Mammary microvascular endothelial cell (primary cell): ENCODE measurements around the gene JUNB. TPM values are rescaled to one million over a fixed set of nuclear protein-coding genes. Genes with fewer than 3 reads are reported as not detected.

Experiments
- total RNA-seq: library from RNA; depleted of rRNA; stranded (reverse); fragments of >200 nt; gene quantifications from 2 replicates; pipeline ENCODE4 v1.2.3, GENCODE V29; 2015

JUNB gene
- 64.7 and 67.1 TPM in 2 replicates for total RNA-seq

DNA sequence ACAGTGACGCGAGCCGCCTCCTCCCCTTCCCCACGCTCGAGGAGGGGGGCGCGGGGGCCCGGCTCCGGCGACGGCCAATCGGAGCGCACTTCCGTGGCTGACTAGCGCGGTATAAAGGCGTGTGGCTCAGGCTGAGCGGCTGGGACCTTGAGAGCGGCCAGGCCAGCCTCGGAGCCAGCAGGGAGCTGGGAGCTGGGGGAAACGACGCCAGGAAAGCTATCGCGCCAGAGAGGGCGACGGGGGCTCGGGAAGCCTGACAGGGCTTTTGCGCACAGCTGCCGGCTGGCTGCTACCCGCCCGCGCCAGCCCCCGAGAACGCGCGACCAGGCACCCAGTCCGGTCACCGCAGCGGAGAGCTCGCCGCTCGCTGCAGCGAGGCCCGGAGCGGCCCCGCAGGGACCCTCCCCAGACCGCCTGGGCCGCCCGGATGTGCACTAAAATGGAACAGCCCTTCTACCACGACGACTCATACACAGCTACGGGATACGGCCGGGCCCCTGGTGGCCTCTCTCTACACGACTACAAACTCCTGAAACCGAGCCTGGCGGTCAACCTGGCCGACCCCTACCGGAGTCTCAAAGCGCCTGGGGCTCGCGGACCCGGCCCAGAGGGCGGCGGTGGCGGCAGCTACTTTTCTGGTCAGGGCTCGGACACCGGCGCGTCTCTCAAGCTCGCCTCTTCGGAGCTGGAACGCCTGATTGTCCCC is at the start of gene JUNB:
JUNB (plus strand) TSS at position 142 of the 706 bp plus-strand sequence; CDS start at position 428, 286 bp downstream.

DNA sequence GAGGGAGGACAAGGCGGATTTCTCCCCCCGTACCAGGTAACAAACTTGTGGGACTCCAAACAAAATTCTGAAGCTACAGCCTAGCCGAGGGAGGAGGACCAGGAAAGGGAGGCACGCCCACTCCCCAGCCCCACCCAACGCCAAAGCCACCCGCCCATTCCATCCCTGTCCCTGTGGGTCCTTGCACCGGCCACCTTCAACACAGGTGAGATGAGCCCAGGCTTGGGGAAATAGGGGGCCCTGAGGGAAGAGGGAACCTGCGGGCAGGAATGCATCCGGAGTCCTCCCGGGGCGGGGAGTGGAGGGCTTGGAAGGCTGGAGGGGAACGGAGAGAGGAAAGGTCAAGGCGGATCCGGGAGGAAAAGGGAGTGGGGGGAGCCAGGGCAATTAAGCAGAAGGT is 39.7 kb upstream of the JUNB start, which contains the start of gene BEST2:
BEST2 (plus strand) TSS at position 157 of the 400 bp plus-strand sequence. CDS start 802 bp downstream, outside the sequence.

DNA sequence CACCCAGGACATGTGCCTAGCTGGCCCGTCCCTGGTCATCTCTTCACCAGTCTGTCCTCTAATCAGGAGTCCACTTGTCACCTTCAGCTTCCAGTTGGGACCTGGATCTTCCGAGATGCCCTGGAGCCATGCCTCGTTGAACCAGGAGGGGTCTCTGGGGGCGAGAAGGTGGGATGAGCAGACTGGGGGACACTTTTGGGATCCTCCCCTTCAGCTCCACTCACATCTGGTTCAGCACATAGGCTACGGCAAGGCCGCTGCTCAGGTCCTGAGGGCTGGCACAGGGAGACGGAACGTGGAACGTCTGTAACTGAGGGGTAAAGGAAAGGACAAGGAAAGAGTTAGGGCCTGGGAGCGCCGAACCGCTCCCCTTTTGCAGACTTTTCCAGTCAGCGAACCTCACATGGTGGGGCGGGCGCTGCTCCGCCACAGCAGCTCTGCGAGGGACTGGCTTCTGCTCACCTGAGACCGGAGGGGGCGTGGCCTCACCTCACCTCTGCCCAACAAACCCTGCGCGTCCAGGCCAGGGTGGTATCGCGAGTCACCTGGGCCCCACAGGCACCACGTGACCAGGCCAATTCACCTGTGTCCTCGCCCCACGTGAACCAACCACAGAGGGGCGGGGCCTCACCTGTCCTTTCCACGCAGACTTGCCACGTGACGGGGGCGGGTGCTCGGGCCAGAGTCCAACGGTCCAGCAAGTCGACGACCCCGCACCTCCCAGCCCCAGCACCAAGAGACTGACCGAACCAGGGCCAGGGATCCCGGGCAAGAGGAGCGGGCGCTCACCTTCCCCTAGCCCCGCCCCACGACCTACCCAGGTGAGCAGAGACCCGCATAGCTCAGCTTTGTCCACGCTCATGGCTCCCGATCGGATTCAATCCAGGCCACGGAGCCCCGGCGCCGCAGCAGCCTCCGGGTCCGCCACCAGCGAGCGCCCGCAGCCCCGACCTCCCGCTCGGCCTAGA is 16.4 kb upstream of the JUNB start, which contains the start of gene HOOK2:
HOOK2 (minus strand) TSS at position 965 of the 968 bp plus-strand sequence; CDS start at position 862, 103 bp downstream.

DNA sequence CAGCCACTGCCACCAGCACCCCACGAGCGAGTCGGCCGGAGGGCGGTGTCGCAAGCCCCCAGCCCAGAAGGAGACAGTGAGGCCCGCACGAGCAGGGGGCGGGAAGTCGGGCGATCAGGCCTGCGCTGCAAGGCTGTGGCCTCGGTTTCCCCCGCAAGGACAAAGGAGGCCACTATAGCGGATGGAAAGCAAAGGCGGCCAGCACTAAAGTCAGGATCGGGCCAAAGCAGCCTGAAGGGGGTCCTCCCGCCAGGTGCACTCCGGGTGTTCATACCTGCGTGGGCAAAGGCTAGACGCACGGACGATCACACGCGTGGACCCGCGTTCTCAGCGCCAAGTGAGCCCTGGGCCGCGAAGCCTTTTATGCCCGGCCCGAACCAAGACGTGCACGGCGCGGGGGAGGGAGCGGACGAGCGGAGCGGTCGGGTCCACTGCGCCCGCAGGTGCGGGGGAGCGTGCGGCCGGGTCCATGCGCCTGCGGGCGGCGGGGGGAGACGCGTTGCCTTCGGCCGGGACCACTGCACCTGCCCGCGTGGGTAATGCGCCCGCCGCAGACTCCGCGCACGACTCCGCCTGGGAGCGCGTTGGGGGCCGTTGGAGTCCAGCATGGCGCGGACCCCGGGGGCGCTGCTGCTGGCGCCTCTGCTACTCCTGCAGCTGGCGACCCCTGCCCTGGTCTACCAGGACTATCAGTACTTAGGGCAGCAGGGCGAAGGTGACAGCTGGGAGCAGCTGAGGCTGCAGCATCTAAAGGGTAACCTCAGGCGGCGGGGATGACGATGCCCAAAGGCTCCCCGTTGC is 10.4 kb downstream of the JUNB start, which contains the start of the genes PRDX2 and THSD8:
PRDX2 (minus strand) TSS at position 335 of the 801 bp plus-strand sequence. CDS start 539 bp downstream, outside the sequence.
THSD8 (plus strand) TSS at position 604 of the 801 bp plus-strand sequence; CDS start at position 607, 3 bp downstream.

DNA sequence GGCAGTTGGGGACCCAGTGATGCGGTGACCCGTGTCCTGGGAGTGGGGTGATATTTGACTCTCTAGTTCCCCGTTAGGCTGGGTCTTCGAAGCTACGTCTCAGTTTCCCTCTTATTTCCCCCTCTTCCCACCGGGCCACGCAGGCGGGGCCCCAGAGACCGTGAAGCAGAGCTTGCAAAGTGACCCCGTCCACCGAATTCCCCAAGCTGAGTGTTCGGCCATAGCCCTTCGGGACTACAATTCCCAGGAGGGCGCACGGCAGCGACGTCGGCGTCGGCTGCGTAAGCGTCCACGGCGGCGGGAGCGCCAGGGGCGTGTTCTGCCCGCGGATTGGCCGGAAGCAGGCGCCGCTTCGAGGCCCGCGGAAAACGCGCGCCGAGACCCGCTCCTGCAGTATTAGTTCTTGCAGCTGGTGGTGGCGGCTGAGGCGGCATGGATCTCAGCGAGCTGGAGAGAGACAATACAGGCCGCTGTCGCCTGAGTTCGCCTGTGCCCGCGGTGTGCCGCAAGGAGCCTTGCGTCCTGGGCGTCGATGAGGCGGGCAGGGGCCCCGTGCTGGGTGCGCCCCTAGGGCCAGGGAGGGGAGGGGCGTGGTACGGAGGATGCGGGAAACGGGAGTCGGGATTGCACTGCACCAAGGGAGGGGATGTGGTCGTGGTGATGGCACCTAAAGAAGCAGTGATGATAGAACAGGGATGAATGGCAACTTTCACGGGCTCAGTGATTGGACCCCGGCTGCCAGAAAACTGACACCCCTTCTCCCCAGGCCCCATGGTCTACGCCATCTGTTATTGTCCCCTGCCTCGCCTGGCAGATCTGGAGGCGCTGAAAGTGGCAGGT is 15.2 kb downstream of the JUNB start, which contains the start of gene RNASEH2A:
RNASEH2A (plus strand) TSS at position 343 of the 840 bp plus-strand sequence; CDS start at position 433, 90 bp downstream.

DNA sequence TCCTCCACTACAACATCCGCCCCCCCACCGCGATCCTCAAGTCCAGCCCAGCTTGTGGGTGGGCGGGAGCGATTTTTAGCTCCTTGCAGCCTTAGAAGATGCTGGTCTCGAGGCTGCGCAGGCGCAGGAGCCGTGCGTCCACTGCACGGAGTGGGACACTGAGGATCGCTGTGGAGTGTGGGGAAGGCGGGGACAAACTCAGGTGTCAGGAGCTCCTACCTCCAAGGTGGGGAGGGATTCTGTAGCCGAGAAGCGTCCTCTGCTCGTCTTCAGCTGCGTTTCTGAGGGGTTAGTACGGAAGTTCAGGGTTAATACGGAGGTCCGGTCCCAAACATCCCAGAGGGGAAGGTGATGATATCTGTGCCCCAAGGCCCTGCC is 43.3 kb downstream of the JUNB start, which contains the start of gene RTBDN:
RTBDN (minus strand) TSS at position 14 of the 378 bp plus-strand sequence. CDS start 4,600 bp downstream, outside the sequence.

DNA sequence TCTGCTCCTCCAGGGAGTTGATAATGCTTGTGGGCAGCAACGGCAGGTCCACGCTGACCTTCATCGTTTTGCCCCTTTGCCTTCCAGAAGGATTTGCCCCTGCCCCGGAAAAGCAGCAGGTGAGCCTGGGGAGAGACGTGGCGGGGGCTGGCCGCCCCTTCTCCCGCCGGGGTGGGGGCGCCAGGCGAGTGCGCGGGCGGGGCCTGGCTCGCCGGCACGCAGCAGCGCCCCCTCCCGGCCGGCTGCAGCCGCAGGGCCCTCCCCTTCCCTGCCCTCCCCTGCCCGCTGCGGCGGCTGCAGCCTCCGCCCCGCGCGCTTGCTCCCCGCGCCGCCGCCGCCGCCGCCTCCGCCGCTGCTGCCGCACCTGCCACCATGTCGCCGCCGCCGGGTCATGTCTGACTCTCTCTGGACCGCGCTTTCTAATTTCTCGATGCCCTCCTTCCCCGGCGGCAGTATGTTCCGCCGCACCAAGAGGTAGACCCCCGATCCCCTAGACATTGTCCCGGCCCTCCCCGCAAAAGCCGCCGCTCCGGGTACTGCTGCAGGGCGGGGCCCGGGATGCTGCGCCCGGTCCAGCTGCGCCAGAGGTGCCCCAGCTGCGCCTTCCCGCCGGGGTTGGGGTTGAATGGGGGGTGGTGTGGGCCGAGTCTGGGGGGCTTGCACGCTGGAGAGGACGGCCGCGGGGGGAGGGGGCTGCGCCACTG is 47.0 kb downstream of the JUNB start, which contains the start of gene MAST1:
MAST1 (plus strand) TSS at position 334 of the 704 bp plus-strand sequence; CDS start at position 392, 58 bp downstream.

Other genes starting within 250 kb of the JUNB start
- 3.8 and 4.0 TPM in 2 replicates for gene ZNF564, start 240.0 kb upstream of the JUNB start, total RNA-seq
- gene ZNF490, start 180.7 kb upstream of the JUNB start, total RNA-seq = 4.5 and 8.0 TPM in 2 replicates
- 9.2 and 17.8 TPM in 2 replicates for gene ZNF791, start 180.6 kb upstream of the JUNB start, total RNA-seq
- gene MAN2B1, start 124.7 kb upstream of the JUNB start, total RNA-seq = 54.9 and 120 TPM in 2 replicates
- gene WDR83, start 124.7 kb upstream of the JUNB start, total RNA-seq = 8.2 and 15.2 TPM in 2 replicates
- gene DHPS, start 109.6 kb upstream of the JUNB start, total RNA-seq = 75.2 and 80.9 TPM in 2 replicates
- gene GNG14, start 103.5 kb upstream of the JUNB start, total RNA-seq = not detected in 2 replicates
- 11.2 and 12.2 TPM in 2 replicates for gene FBXW9, start 94.9 kb upstream of the JUNB start, total RNA-seq
- gene TNPO2, start 67.6 kb upstream of the JUNB start, total RNA-seq = 15.9 and 22.0 TPM in 2 replicates
- gene TRIR, start 56.8 kb upstream of the JUNB start, total RNA-seq = 357 and 460 TPM in 2 replicates
- gene GET3, start 54.0 kb upstream of the JUNB start, total RNA-seq = 101 and 128 TPM in 2 replicates
- gene BEST2, start 39.7 kb upstream of the JUNB start, total RNA-seq = not detected in 2 replicates
- gene HOOK2, start 15.9 kb upstream of the JUNB start, total RNA-seq = 7.1 and 9.2 TPM in 2 replicates
- 201 and 211 TPM in 2 replicates for gene PRDX2, start 10.3 kb downstream of the JUNB start, total RNA-seq
- gene THSD8, start 10.6 kb downstream of the JUNB start, total RNA-seq = not detected in 2 replicates
- 36.4 and 46.4 TPM in 2 replicates for gene RNASEH2A, start 15.1 kb downstream of the JUNB start, total RNA-seq
- not detected in 2 replicates for gene RTBDN, start 43.1 kb downstream of the JUNB start, total RNA-seq
- gene MAST1, start 47.0 kb downstream of the JUNB start, total RNA-seq = 2.6 TPM in 1 of 2 replicates, not detected in the other
- gene DNASE2, start 90.0 kb downstream of the JUNB start, total RNA-seq = 36.9 and 41.3 TPM in 2 replicates
- not detected in 2 replicates for gene KLF1, start 95.7 kb downstream of the JUNB start, total RNA-seq
- gene GCDH, start 99.7 kb downstream of the JUNB start, total RNA-seq = 32.0 and 42.9 TPM in 2 replicates
- 0.13 and 0.64 TPM in 2 replicates for gene SYCE2, start 127.8 kb downstream of the JUNB start, total RNA-seq
- 91.5 and 95.4 TPM in 2 replicates for gene FARSA, start 142.2 kb downstream of the JUNB start, total RNA-seq
- gene CALR, start 147.1 kb downstream of the JUNB start, total RNA-seq = 1,347 and 1,380 TPM in 2 replicates
- 151 and 158 TPM in 2 replicates for gene RAD23A, start 154.4 kb downstream of the JUNB start, total RNA-seq
- 70.1 and 88.1 TPM in 2 replicates for gene GADD45GIP1, start 165.7 kb downstream of the JUNB start, total RNA-seq
- gene DAND5, start 178.1 kb downstream of the JUNB start, total RNA-seq = 0.07 TPM in 1 of 2 replicates, not detected in the other
- 7.1 and 8.8 TPM in 2 replicates for gene NFIX, start 204.0 kb downstream of the JUNB start, total RNA-seq